ENCODE results near the gene RBM18.

GRCh38 chr9:122258886-122259415 is 5.7 kb downstream of the RBM18 start:
- TF ChIP-seq, protein P1, sequence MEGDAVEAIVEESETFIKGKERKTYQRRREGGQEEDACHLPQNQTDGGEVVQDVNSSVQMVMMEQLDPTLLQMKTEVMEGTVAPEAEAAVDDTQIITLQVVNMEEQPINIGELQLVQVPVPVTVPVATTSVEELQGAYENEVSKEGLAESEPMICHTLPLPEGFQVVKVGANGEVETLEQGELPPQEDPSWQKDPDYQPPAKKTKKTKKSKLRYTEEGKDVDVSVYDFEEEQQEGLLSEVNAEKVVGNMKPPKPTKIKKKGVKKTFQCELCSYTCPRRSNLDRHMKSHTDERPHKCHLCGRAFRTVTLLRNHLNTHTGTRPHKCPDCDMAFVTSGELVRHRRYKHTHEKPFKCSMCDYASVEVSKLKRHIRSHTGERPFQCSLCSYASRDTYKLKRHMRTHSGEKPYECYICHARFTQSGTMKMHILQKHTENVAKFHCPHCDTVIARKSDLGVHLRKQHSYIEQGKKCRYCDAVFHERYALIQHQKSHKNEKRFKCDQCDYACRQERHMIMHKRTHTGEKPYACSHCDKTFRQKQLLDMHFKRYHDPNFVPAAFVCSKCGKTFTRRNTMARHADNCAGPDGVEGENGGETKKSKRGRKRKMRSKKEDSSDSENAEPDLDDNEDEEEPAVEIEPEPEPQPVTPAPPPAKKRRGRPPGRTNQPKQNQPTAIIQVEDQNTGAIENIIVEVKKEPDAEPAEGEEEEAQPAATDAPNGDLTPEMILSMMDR (IDR thresholded peaks at IDR 0.05): no peak
- TF ChIP-seq POLR2A (IDR thresholded peaks at IDR 0.05): no peak
